Measurements from ENCODE around the gene TSKU.

Gene TSKU

DNA sequence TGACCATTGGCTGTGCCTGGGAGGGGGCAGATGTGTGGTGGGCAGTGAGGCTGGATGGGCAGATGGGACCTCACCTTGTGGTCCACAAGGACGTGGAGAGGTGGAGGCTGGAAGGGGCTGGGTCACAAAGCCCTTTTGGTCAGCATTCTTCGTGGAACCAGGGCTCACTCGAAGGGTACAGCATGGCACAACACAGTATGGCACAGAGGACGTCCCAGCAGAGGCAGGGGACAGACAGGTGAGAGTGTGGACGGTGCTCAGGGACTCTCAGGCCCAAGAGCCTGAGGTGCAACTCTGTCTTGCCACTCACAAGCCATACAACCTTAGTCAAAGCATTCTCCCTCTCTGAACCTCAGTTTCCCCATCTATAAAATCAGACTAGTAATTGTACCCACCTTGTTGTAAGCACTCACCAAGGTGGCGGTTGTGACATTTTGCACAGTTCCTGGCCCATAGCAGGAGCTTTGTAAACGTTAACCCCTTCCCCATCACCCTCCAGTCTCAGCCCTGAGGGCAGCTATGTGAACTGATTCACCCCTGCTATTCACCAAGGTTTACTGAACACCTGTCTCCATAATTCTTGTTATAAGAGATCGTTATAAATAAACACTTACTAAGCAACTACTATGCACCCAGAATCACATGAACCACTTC, 11.6 kb upstream of the TSKU start:
- no peak for DNase-seq

DNA sequence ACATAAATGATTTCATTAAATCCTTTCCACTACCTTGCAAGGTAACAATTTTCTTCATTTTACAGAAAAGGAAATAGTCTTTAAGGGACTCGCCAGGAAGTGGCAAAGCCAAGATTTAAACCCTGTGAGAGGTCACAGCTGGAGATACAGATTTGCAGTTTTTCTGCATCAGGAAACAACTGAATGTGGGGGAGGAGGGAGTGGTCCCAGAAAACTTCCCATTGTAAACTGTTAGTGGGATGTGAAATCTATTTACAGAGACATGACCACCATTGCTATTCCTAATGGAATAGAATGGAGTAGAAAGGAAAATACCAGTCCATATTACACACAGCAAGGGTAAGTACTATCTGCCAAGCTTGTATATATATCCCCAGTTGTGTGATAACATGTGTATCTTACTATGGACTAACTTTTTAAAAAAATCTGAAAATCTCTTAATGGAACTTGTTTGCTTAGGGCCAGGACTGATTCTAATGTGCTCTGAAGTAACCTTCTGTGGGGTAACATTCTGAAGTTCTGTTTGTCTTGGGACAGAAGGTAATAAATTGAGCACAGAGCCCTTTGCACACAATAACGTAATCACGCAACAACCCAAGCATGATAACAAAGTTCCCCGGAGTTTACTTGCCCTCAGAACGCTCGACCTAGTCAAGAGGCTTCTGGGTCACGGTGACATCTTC, 10.9 kb upstream of the TSKU start:
- no peak for DNase-seq

DNA sequence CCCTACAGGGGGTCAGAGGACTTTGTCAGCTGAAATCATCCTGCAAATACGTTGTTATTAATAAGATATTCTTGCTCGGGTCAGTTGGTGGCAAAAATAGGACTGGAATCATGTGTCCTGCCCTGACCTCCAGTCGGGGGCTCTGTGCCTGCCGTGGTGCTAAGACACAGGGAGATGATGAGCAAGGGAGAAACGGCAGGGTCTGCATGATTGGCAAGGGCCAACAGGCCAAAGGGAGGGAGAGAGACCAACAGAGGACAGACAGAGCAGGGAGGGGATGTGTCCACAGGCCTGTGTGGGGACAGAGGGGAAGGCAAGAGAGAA, 10.4 kb upstream of the TSKU start:
- DNase-seq, result no peak

DNA sequence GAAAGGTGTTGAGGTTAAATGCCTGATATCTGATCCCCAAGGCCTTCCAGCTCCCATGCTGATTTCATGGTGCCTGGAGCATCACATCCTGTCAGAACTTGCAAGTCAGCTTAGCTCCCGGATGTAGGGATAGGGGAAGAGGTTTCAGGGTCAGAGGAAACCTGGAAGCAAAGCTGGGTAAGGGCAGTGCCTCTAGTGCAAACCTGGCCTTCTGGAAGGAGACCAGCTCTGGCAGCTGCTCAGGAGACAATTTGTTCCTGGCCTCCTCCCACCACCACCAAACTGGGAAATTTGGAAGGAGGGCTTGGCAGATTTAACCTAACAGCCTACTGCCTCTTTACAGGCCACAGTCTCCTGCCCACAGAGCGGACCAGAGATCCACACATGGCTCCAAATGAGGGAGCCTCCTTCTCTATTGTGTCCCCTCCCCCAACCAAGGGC, 9.2 kb upstream of the TSKU start:
- DNase-seq, result no peak

DNA sequence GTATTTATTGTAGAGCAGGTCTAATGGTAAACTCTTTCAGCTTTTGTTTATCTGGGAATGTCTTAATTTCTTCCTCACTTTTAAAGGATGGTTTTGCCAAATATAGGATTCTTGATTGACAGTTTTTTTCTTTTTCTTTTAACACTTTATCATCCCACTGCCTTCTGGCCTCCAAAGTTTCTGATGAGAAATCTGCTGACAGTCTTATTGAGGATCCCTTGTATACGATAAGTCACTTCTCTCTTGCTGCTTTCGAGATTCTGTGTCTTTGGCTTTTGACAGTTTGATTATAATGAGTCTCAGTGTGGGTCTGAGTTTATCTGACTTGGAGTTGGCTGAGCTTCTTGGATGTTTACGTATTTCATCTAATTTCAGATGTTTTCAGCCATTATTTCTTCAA, 6.7 kb upstream of the TSKU start:
- DNase-seq, result no peak

DNA sequence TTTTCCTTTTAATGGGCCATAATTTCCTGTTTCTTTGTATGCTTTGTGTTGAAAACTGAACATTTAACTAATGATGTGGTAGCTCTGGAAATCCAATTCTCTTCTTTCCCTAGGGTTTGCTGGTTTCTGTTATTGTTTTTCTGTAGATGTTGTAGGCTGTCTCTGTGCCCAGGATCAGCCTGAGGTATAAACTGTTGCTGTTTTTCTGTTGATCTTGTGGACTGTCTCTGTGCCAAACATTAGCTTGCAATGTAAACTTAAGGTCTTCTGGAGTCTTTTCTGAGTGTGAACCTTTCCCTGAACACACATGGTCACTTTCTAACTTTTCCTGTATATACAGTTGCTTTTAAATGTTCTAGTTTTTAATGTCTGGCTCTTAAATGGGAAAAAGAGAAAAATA, 5.9 kb upstream of the TSKU start:
- no peak for DNase-seq

DNA sequence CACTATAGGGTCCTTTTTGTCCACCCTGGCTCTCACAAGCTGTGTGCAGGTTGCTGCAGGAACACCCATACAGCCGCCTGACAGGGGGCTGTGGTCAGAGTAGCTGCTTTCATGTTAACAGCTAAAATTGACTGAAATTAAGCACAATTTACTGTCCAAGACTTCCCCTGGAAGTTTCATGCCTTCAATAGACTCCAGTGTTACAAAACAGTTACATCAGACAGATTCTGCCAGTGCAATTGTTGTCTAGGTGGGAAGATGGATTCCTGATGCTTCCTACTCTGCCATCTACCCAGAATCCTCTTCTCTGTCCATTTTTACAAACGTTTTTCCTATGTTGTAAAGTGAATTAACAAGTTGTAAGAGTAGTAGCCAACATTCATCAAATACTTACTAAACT, 5.3 kb upstream of the TSKU start:
- no peak for DNase-seq

DNA sequence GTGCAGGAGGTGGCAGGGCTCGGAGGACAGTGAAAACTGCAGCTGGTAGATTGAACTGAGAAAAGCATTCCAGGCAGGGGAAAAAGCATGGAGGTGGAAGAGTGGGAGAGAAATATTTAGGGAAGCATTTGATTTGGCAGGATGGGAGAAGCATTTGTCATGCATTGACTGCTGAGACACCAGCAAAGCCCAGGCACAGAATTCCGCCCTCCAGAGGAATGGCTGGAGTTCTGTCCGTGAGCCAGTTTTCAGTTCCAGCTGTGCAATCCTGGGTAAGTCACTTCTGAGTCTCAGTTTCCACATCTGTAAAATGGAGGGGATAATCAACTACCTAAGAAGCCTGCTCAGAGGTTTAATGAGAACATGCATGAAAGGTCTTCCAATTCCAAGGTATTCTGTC, 4.3 kb upstream of the TSKU start:
- DNase-seq, result no peak

DNA sequence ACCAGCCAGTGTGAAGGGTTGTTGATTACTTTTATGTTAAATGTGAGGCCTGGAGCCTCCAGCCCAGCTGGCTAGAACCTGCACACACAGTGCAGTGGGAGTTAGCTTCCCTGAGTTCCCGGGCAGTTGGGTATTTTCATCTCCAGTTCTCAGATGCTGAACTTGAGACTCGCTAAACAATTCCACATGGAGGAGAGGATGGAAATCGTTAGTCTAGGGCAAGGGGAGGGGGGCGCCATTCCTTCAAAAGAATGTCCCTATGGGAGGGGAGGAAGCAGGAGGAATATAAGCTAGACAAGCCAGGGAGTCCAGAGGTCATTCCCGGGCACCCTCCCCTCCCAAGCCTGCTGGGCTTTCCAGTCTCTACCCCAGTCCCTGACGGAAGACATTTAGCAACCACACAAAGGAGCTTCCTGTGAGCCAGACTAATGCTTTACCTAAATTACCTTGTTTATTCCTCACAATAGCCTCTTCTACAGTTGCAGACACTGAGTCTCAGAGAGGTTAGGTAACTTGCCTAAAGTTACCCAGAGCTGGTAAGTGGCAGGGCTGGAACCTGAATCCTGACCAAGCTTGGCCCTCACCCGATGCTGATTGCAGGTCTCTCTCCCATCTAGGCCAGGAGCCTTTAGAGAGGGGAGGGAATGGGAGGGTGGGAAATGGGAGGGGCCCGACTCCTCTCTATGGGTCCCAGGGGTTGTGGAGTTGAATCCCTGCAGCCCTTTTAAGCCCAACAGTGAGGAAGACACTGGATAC, 1.9 kb upstream of the TSKU start:
- no peak for DNase-seq

DNA sequence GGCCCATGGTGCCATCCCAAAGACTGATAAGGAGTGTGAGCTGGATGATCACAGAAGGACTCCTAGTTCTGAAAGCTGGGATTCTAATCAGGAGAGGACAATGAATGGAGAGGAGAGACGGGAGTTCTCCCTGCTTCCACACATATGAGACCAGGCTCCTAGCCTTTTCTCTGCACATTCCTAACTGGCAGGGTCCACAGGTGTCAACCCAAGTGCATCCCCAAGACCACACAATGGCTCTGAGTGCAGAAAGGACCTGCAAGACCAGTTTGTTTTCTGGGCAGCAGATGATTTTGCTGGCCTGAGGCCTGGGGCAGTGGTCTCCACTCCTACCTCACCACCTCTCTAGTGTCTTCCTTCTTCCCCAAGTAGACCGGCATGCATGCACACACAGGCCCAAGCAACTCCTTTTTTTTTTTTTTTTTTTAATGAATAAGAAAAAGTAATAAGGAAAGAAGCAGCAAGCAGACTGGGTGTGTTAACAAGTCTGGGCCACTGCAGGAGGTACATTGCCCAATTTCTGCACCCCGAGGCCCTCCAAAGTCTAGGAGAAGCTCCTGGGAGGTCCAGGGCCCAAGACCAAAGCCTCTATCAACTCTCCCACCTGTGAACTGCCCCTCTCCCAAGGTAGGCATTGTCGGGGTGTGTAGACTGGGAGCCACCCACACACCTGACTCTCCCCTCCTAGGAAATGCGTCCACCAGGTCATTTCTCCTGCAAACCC, 1.2 kb upstream of the TSKU start:
- DNase-seq, result no peak

DNA sequence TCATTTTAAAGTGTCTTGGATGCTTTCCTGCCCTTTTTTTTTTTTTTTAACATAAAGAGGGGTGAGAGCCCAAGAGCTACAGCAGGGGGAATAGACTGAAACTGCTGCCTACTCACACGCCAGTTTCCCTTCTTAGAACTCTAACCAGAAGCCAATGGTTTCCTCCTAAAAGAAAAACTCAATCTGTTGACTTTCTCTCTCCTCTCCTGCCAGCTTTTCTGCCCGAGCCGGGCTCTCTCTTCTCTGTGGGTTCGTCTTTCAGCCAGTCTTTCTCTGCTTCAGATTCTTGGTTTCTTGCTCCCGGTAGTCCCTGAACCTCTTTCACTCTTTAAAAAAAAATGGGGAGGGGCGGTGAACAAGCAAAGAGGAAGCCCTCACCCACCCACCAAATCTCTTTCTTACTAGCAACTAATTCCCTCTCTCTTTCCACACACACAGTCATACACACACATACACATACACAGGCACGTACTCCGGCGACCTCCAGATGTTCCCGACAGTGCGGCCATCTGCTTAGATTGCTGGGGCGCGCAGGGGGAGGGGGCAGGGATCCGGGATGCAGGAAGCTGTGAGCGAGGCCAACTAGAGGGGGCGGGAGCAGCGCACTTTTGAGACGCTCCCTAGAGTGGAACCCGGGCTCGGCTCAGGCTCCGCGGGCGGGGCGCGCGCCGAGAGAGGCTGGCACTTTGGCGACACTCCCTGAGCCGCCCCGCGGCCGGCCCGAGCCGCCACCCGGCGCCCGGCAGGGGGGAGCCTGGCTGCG, 444 bp upstream of the TSKU start:
- peak; percentile 97 for DNase-seq

DNA sequence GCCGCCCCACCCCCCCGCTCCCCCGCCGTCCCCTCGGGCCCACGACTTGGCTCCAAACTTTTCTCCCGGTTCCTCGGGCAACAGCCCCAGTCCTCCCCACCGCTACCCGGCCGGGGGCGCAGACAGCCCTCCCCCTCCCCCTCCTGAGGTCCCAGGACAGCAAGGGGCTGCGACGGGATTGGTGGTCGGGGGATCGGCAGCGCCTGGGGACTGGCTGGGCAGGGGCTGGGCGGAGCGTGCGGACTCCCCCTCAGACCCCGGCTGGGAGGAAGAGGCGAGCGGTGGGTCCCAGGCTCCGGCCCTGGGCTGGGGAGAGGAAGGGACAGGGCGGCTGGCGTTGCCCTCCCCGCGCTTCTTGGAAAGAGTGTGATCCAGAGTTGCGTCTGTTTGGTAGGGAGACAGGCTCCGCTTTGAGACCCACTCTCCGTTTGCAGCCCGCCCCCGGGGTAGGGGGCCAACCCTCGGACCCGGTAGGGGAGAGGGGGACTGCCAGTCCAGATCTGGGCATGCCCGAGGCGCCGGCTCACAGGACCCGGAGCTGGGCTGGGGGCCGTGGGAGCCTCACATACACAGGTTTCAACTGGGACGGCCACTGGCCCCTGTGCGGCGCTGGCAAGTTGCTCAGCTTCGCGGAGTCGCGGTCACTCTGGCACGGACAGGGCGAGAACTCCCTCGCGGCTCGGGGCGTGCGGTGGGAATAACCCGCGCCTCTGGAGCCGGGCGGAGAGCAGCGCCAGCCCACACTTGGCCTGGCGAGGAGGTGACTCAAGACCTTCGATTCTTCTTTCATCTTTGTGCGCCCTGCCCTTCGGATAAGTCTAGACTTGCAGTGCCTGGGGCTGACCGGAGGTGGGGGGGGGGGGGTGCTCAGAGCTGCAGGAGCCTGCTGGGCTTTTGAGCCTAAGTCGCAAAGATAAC, 999 bp downstream of the TSKU start:
- peak; percentile 75 for DNase-seq

DNA sequence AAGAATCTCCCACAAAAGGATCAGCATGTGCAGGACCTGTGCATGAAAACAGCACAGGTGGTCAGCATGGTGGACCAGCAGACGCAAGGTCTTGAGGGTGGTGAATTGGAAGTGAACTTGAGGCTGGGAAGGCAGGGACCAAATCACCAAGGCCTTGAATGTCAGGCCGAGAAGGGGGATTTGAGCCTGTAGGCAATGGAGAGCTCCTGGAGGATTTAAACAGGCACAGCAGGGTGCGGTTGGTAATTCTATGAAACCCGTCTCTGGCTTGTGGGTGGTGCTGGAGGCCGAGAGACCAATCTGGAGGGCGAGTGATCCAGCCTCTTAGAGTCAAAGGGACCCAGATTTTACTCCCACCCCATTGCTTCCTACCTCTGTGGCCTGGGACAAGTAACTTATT, 2.4 kb downstream of the TSKU start:
- no peak for DNase-seq

DNA sequence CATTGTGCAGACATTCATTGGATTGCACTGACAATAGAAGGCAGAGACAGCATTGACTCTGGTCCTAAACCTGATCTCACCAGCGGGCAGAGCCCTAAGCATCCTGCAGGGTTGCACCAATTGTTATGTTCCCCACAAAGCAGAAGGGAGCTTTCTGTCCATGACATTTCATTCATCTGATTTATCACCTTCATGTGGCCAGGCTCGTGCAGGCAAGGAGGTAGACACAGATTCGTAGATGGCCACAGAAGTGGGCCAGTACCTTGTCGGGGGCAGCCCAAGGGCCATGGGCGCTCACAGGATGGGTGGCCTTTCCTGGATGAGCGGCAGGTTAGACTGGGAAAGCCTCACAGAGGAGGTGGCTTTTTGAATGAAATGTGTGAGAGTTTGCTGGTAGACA, 2.9 kb downstream of the TSKU start:
- no peak for DNase-seq

DNA sequence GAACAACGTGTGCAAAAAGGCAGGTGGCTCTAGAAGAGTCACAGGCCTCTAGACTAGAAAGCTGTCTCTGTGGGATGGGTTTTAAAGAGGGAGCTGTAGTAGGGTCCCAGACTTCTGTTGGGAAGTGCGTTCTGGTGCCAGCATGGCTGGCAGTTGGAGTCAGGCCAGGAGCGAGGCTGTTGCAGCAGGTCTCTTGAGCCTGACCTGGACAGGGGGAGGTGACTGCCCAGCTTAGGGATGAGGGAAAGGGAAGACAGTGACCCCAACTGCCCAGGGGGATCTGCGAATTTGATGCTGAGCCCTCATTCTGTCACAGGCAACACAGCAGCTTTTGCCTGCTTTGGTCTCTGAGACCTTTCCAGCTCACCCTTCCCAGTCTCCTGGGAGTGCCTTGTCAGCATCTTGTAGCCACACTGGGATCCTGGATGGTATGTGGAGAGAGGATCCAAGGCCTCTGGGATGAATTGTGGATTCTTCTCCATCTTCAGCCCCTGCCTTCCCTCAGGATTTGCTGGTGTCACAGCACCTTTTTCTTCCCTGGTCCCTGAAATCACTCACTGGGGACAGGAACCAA, 3.4 kb downstream of the TSKU start:
- no peak for DNase-seq

DNA sequence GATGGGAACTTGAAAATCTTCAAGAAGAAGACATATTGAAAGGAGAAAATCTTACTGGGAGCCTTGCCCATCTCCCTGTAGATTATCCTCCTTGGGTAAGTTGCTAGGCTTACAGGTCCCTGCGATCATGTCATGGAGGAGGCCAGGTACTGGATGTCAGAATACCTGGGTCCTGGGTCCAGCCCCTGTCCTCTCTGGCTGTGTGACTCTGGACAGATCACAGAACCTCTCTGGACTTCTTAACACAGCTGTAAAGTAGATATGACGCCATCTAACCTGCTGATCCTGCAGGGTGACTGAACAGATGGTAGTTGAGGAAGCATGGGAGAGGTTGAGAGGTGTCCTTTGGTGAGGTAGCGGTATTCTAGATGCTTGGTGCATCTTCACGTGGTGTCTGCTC, 4.1 kb downstream of the TSKU start:
- no peak for DNase-seq

DNA sequence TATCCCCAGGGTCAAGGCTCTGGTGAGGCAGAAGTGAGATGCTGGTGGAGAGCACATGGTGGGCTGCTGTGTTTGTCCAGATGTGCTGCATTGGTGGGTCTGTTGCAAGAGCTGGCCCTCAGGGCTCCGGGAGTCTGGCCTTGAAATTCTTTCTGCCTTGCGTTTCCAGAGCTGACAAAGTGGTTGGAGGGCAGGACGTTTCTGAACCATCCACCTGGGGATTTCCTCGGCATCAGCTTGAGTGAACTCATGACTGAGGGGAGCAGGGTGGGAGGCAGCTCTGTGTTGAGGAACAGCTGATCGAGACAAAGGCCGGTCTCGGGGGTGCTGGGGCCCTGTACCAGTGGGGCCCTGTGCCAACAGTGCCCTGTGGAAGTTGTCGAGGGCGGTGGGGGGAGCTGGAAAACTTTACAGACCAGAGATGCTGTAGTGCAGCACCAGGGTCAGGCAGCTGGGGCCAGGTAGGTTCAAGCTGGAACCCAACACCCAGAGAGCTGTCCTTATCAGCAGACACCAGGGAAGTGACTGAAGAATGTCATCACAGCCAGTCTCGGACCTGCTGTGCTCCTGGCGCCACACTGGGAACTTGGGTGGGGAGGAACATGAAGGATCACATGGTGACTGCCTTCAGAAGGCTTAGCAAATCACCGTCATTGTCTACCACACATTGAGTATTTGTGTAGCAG, 4.9 kb downstream of the TSKU start:
- DNase-seq, result peak; percentile 40

DNA sequence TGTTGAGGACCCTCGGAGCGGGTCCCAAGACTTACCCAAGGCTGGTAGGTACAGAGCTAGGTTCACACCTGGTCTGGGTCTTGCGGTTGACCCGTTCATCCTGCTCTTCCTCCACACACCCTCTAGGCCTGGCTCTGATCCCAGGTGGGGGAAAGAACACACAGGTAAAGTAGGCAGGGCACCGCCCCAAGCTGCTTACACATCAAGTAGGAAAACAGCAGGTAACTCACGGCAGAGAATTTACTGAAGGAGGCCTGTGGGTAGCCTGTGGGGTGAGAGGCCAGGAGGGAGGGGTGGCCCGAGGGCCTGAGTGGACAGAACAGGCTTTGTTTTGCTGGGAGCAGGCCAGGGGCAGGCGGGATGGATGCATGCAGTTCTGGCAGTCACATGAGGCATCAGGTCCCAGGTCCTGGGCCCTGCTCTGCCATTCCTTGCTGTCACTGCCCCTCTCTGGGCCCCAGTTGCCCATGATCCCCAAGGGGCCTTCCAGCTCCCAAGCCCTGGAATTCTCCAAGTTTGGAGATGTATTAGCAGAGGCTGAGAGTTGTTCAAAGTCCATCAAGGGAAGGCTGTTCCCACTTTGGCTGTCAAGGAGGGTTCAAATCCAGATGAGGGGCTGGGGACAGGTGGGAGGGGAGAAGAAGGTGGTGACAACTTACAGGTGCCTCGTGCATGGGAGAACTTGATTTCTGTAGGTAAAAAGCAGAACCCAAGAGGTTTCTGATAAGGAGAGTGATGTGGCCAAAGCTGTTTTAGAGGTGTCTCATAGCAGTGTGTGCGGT, 5.7 kb downstream of the TSKU start:
- peak; percentile 43 for DNase-seq

DNA sequence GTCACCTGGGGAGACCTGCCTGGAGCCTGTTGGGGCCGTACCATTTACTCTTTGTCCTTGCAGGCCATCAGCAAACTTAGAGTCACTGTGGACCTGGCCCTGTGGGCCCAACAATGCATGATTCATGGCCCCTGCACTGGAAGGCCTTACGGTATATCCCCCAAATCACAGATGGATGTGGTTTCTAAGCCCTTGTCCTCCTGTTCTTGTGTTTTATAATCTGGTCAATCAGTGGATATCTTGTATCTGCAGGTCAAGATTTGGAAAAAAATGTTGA, 6.2 kb downstream of the TSKU start:
- no peak for DNase-seq

DNA sequence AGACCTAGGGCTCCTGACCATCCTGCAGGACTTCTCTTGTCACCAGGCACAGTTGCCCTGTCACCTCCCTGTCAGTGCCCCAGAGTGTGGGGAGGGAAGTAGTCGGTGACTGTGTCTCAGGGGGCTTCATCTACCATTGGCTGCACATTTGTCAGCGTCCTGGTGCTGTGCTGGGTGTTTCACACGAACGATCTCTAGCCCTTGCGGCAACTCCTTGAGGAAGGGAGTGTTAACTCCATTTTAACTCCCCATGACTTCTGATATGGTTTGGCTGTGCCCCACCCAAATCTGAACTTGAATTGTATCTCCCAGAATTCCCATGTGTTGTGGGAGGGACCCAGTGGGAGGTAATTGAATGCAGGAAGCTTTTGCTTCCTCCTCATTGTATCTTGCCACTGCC, 7.1 kb downstream of the TSKU start:
- DNase-seq, result no peak
